Measurements from ENCODE around the gene PTPRM. TPM values are rescaled to one million over a fixed set of nuclear protein-coding genes. Genes with fewer than 3 reads are reported as not detected.

Gene PTPRM
- polyA plus RNA-seq, 1 of the 3 experiments (the other 2 are of a cell fraction), result 16.0 TPM

DNA sequence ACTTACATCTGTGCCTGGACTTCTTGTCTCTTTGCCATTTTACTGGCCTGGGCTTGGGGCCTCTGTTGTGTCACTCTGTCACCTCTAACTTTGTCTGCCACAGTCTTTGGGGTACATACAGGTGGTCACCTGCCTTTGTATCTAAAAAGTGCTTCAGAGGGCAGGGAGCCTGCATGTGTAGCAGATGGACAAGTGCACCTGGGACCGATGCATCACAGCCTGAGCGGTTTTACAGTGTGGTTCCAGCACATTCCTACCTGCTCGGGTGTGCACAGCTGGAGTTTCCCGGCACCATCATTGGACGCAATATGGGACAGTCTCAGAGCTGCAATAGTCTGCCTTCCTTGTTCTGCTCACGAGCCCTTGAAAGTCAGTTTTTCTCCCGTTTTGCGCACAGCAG is 792.4 kb downstream of the PTPRM start (continued):
- TF ChIP-seq, protein P1, sequence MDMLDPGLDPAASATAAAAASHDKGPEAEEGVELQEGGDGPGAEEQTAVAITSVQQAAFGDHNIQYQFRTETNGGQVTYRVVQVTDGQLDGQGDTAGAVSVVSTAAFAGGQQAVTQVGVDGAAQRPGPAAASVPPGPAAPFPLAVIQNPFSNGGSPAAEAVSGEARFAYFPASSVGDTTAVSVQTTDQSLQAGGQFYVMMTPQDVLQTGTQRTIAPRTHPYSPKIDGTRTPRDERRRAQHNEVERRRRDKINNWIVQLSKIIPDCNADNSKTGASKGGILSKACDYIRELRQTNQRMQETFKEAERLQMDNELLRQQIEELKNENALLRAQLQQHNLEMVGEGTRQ (IDR thresholded peaks at IDR 0.05; ENCODE audit: borderline replicate concordance, low read depth, low read length), result no peak

DNA sequence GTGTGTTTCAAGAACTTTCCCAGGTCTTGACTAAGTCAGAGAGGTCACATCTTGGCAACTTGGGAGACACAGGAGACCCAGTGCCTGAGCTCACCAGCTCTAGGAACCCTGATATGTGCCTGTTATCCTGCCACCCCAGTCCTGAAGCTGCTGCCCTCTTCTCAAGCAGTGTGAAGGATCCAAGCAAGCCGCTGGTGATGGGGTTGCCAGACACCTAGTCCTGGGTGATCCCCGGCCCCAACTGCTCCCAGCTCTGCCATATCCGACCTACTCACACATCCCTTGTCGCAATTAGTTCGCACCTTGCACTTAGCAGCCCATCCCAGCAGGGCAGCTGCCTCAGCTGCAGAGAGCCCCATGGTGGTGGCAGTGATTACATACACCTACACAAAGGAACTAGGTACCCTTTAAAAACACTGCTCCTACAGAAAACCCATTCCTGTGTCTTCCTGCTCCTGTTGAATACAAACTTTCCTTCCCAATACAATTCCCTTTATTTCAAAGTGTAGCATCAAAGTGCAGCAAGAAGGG is 794.9 kb downstream of the PTPRM start:
- H3K27ac ChIP-seq (ENCODE audit: low read depth in 2 of 2, low read length in 1 of 2), result no peak overlapping the region
- no peak overlapping the region for H3K4me3 ChIP-seq (ENCODE audit: low read depth in 2 of 2, low read length in 1 of 2)
- H3K36me3 ChIP-seq (replicated peaks in 1 of 2; ENCODE audit: control insufficient read depth in 1 of 2, insufficient read depth in 2 of 2, low read length in 1 of 2), result no peaks in the 10 kb centered on the region
- H4K20me1 ChIP-seq (ENCODE audit: insufficient read depth), result no peaks in the 10 kb centered on the region
- no peaks in the 10 kb centered on the region; the same call in 1 of the 2 replicates for H3K27me3 ChIP-seq (ENCODE audit: insufficient read depth)
- H3K9me2 ChIP-seq, result no peaks in the 10 kb centered on the region
- no peaks in the 10 kb centered on the region for H3K79me2 ChIP-seq (ENCODE audit: insufficient read depth)
- H2AFZ ChIP-seq (ENCODE audit: low read depth), result no peak overlapping the region
- POLR2A ChIA-PET, result no interaction called here
- no peaks in the 10 kb centered on the region for H3K9me3 ChIP-seq
- no peak for DNase-seq
- TF ChIP-seq, protein P2, sequence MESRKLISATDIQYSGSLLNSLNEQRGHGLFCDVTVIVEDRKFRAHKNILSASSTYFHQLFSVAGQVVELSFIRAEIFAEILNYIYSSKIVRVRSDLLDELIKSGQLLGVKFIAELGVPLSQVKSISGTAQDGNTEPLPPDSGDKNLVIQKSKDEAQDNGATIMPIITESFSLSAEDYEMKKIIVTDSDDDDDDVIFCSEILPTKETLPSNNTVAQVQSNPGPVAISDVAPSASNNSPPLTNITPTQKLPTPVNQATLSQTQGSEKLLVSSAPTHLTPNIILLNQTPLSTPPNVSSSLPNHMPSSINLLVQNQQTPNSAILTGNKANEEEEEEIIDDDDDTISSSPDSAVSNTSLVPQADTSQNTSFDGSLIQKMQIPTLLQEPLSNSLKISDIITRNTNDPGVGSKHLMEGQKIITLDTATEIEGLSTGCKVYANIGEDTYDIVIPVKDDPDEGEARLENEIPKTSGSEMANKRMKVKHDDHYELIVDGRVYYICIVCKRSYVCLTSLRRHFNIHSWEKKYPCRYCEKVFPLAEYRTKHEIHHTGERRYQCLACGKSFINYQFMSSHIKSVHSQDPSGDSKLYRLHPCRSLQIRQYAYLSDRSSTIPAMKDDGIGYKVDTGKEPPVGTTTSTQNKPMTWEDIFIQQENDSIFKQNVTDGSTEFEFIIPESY (IDR thresholded peaks at IDR 0.05; ENCODE audit: borderline replicate concordance, low read depth), result no peak
- TF ChIP-seq RFX5 (IDR thresholded peaks at IDR 0.05; ENCODE audit: low read length), result no peak
- no peak for TF ChIP-seq NFIC (IDR thresholded peaks at IDR 0.05; ENCODE audit: borderline replicate concordance)
- no peak for TF ChIP-seq SIN3A (IDR thresholded peaks at IDR 0.05; ENCODE audit: borderline replicate concordance, low read depth, low read length)
- no peak for TF ChIP-seq FOXJ3 (CRISPR knock-in tag; IDR thresholded peaks at IDR 0.05)
- no peak for TF ChIP-seq RXRA (IDR thresholded peaks at IDR 0.05; ENCODE audit: borderline replicate concordance, low read depth)
- TF ChIP-seq, protein P1 (IDR thresholded peaks at IDR 0.05; ENCODE audit: borderline replicate concordance, low read depth, low read length), result no peak
- no peak for TF ChIP-seq RCOR1 (IDR thresholded peaks at IDR 0.05; ENCODE audit: low read length)
- TF ChIP-seq TCF12 (IDR thresholded peaks at IDR 0.05), result no peak
- CTCF ChIA-PET, result interaction anchor here (0.9 to 1.2 kb wide), 4 partner anchors 9 to 41 kb away, joined by 3 read pairs; no protein-coding TSS in a partner anchor
- H3K4me1 ChIP-seq (ENCODE audit: control insufficient read depth in 1 of 2, insufficient read depth in 2 of 2, low read depth in 1 of 2, low read length in 1 of 2), result peaks cover 0 to 10% of the 10 kb centered on the region in 2 experiments; a peak in 1 of 4 replicates
- no peak overlapping the region for H3K9ac ChIP-seq
- no peaks in the 10 kb centered on the region for H3F3A ChIP-seq (replicated peaks; ENCODE audit: insufficient read depth)
- 67% methylated on average over 1 of the region's 5 CpGs for WGBS (ENCODE audit: low lambda C conversion rate)
- H3K4me2 ChIP-seq, result no peak overlapping the region

DNA sequence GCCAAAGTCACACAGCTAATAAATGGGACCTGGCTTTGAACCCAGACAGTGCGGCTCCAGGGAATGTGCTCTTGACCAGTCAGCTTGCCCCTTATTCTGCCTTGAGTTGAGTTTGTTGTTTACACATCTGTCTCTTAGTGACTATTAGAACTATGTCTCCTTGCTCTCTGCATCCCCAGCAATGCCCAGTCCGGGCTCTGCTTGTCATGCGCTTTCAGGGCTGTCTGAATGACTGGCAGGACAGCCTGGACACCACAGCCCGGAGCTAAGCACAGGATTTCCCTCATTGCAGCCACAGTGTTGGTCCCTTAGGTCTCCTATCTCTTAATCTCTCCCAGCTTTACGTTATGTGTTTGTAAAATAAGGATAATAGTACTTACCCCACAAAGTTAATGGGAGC is 795.7 kb downstream of the PTPRM start:
- Histone ChIP-seq H3K4me1 (ENCODE audit: control insufficient read depth in 1 of 2, insufficient read depth in 2 of 2, low read depth in 1 of 2, low read length in 1 of 2) (peaks cover 0 to 13% of the 10 kb centered on the region in 2 experiments; a peak in 1 of 4 replicates), H4K20me1 (ENCODE audit: insufficient read depth) (no peaks in the 10 kb centered on the region), H3K79me2 (ENCODE audit: insufficient read depth) (no peaks in the 10 kb centered on the region), H3K27ac (ENCODE audit: low read depth in 2 of 2, low read length in 1 of 2) (no peak overlapping the region), H3F3A (replicated peaks; ENCODE audit: insufficient read depth) (no peaks in the 10 kb centered on the region), H3K4me3 (ENCODE audit: low read depth in 2 of 2, low read length in 1 of 2) (no peak overlapping the region), H3K4me2 (no peak overlapping the region), H3K9ac (no peak overlapping the region), H2AFZ (ENCODE audit: low read depth) (no peak overlapping the region), H3K27me3 (ENCODE audit: insufficient read depth) (no peaks in the 10 kb centered on the region; the same call in 1 of the 2 replicates), H3K36me3 (replicated peaks in 1 of 2; ENCODE audit: control insufficient read depth in 1 of 2, insufficient read depth in 2 of 2, low read length in 1 of 2) (no peaks in the 10 kb centered on the region), H3K9me3 (no peaks in the 10 kb centered on the region), H3K9me2 (no peaks in the 10 kb centered on the region)
- WGBS (ENCODE audit: low lambda C conversion rate), result 44% methylated on average over 5 of the region's 5 CpGs
- DNase-seq, result no peak
- ChIA-PET POLR2A (no interaction called here), CTCF (interaction anchor here (0.8 to 1.2 kb wide), 4 partner anchors 9 to 41 kb away, joined by 3 to 5 read pairs (median 3); no protein-coding TSS in a partner anchor)
- TF ChIP-seq, protein P3, sequence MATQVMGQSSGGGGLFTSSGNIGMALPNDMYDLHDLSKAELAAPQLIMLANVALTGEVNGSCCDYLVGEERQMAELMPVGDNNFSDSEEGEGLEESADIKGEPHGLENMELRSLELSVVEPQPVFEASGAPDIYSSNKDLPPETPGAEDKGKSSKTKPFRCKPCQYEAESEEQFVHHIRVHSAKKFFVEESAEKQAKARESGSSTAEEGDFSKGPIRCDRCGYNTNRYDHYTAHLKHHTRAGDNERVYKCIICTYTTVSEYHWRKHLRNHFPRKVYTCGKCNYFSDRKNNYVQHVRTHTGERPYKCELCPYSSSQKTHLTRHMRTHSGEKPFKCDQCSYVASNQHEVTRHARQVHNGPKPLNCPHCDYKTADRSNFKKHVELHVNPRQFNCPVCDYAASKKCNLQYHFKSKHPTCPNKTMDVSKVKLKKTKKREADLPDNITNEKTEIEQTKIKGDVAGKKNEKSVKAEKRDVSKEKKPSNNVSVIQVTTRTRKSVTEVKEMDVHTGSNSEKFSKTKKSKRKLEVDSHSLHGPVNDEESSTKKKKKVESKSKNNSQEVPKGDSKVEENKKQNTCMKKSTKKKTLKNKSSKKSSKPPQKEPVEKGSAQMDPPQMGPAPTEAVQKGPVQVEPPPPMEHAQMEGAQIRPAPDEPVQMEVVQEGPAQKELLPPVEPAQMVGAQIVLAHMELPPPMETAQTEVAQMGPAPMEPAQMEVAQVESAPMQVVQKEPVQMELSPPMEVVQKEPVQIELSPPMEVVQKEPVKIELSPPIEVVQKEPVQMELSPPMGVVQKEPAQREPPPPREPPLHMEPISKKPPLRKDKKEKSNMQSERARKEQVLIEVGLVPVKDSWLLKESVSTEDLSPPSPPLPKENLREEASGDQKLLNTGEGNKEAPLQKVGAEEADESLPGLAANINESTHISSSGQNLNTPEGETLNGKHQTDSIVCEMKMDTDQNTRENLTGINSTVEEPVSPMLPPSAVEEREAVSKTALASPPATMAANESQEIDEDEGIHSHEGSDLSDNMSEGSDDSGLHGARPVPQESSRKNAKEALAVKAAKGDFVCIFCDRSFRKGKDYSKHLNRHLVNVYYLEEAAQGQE (IDR thresholded peaks at IDR 0.05; ENCODE audit: low read depth, low read length), result no peak
- no peak for TF ChIP-seq TEAD4 (IDR thresholded peaks at IDR 0.05; ENCODE audit: borderline replicate concordance, insufficient read depth)
- no peak for TF ChIP-seq JUND (IDR thresholded peaks at IDR 0.05)
- no peak for TF ChIP-seq TAF1 (IDR thresholded peaks at IDR 0.05; ENCODE audit: borderline replicate concordance, low read depth, low read length)
- TF ChIP-seq, protein P4, sequence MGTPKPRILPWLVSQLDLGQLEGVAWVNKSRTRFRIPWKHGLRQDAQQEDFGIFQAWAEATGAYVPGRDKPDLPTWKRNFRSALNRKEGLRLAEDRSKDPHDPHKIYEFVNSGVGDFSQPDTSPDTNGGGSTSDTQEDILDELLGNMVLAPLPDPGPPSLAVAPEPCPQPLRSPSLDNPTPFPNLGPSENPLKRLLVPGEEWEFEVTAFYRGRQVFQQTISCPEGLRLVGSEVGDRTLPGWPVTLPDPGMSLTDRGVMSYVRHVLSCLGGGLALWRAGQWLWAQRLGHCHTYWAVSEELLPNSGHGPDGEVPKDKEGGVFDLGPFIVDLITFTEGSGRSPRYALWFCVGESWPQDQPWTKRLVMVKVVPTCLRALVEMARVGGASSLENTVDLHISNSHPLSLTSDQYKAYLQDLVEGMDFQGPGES (IDR thresholded peaks at IDR 0.05; ENCODE audit: low read depth, low read length), result no peak
- no peak for TF ChIP-seq FOXJ3 (CRISPR knock-in tag; IDR thresholded peaks at IDR 0.05)
- no peak for TF ChIP-seq GATA2 (CRISPR knock-in tag; IDR thresholded peaks at IDR 0.05)
- TF ChIP-seq NRF1 (IDR thresholded peaks at IDR 0.05; ENCODE audit: low read depth, low read length), result no peak
- no peak for TF ChIP-seq CHD2 (IDR thresholded peaks at IDR 0.05; ENCODE audit: low read length, partially characterized antibody)
